Adrenal gland (tissue), 5 donors: Measurements from ENCODE around the gene TPM4.

Source experiments
- CTCF ChIP-seq, 6 experiments: fragments of 450-650 bp in 4 of 6; fragments of 200-600 bp in 2 of 6; sonication (generic) in 1 of 6; IDR thresholded peaks; 1 replicate in 5 of 6; 2 replicates in 1 of 6; pipeline versions ENCODE4 v1.5.1 to v1.8.0; 2016 to 2021; ENCODE audit warnings: antibody characterized with exemption in 6 of 6, mild to moderate bottlenecking in 2 of 6, moderate library complexity in 1 of 6
- POLR2A ChIP-seq, 2 donors: fragments of 450-650 bp; IDR thresholded peaks; one replicate each; pipeline ENCODE4 v1.6.1; 2017; ENCODE audit warnings: antibody characterized with exemption in 2 of 2, mild to moderate bottlenecking in 2 of 2, moderate library complexity in 1 of 2
- donor health status: DM: no; HTN: no; CAD: no.

- no peak for TF ChIP-seq POLR2A (IDR thresholded peaks at IDR 0.05)
- TF ChIP-seq CTCF (IDR thresholded peaks at IDR 0.05): no peak
Measured at GRCh38 chr19:16095071-16095571, 18.8 kb downstream of the TPM4 start.
